GM13976 (cell line): ENCODE measurements around the gene STAT5B.

Experiments
- DNase-seq: peaks from one replicate; pipeline ENCODE4 v3.0.0; 2012; ENCODE audit warnings: low spot score
- CTCF ChIP-seq: IDR thresholded peaks from 2 replicates; pipeline ENCODE4 v1.5.1; 2012; ENCODE audit warnings: borderline replicate concordance, mild to moderate bottlenecking; ENCODE audit not compliant: insufficient read depth; ENCODE audit errors: extremely low read depth, missing control alignments, control extremely low read depth
- in situ Hi-C: fragments of 300-500 bp; cut with MboI; formaldehyde crosslinking; loops from one replicate; pipeline ENCODE4 v1.12.0; 2022; ENCODE audit warnings: low sequenced_read_pairs, mixed read lengths, inconsistent platforms; ENCODE audit not compliant: unreplicated experiment

The STAT5B gene

GRCh38 chr17:42316755-42317154 is 40.6 kb upstream of the STAT5B start:
- DNase-seq, result no peak
- in situ Hi-C loops, result no loop called here
- no peak for TF ChIP-seq CTCF

- in situ Hi-C loops, result no loop called here
- DNase-seq, result no peak
These were observed 39.4 kb upstream of the STAT5B start for GRCh38 chr17:42315402-42316156.

GRCh38 chr17:42313773-42314566 is 37.8 kb upstream of the STAT5B start:
- no peak for DNase-seq
- TF ChIP-seq CTCF, result no peak
- in situ Hi-C loops, result no loop called here

More at GRCh38 chr17:42315402-42316156, 39.4 kb upstream of the STAT5B start:
- no peak for TF ChIP-seq CTCF

GRCh38 chr17:42313389-42313772 is 37.2 kb upstream of the STAT5B start:
- no peak for TF ChIP-seq CTCF
- DNase-seq, result no peak
- in situ Hi-C loops, result no loop called here

- peak; percentile 86 for DNase-seq
- TF ChIP-seq CTCF, result peak; percentile 77
- in situ Hi-C loops, result no loop called here
These were observed 36.3 kb upstream of the STAT5B start for GRCh38 chr17:42312285-42313130.

GRCh38 chr17:42312035-42312284 is 35.8 kb upstream of the STAT5B start:
- no peak for DNase-seq
- in situ Hi-C loops, result no loop called here
- TF ChIP-seq CTCF, result no peak
